KMS-11 (cell line): ENCODE results near the gene SMIM1.

Experiments
- H2AFZ ChIP-seq: fragments of 200-600 bp; sonication (generic); 2 replicates; pipeline ENCODE4 v1.6.1; 2016; ENCODE audit warnings: antibody characterized with exemption, mixed run types, low read depth
- H3K27ac ChIP-seq: fragments of 200-600 bp; sonication (generic); 2 replicates; pipeline ENCODE4 v1.6.1; 2016; ENCODE audit warnings: mild to moderate bottlenecking, mixed run types
- H3K27me3 ChIP-seq: fragments of 200-600 bp; sonication (generic); 2 replicates; pipeline ENCODE4 v1.6.1; 2017; ENCODE audit warnings: mild to moderate bottlenecking, low read depth, mixed run types, moderate library complexity; ENCODE audit not compliant: insufficient read depth
- H3K36me3 ChIP-seq: fragments of 200-600 bp; sonication (generic); 2 replicates; pipeline ENCODE4 v1.6.1; 2017; ENCODE audit warnings: mild to moderate bottlenecking, mixed run types; ENCODE audit not compliant: insufficient read depth
- H3K4me1 ChIP-seq: fragments of 200-600 bp; sonication (generic); 2 replicates; pipeline ENCODE4 v1.6.1; 2016; ENCODE audit warnings: mild to moderate bottlenecking, low read depth, mixed run types; ENCODE audit not compliant: poor library complexity, severe bottlenecking
- H3K4me2 ChIP-seq: fragments of 200-600 bp; sonication (generic); 2 replicates; pipeline ENCODE4 v1.7.0; 2016; ENCODE audit warnings: mild to moderate bottlenecking, mixed run types
- H3K4me3 ChIP-seq: fragments of 200-600 bp; sonication (generic); IDR thresholded peaks from 2 replicates; pipeline ENCODE4 v1.6.1; 2017; ENCODE audit warnings: low read depth, low read length, mixed read lengths; ENCODE audit not compliant: insufficient read depth
- H3K79me2 ChIP-seq: fragments of 200-600 bp; sonication (generic); 2 replicates; pipeline ENCODE4 v1.6.1; 2016; ENCODE audit warnings: low read depth, mixed run types; ENCODE audit not compliant: insufficient read depth
- H3K9ac ChIP-seq: fragments of 200-600 bp; sonication (generic); 2 replicates; pipeline ENCODE4 v1.6.1; 2016; ENCODE audit warnings: mild to moderate bottlenecking, mixed run types
- H4K20me1 ChIP-seq: fragments of 200-600 bp; sonication (generic); 2 replicates; pipeline ENCODE4 v1.6.1; 2016; ENCODE audit warnings: mild to moderate bottlenecking, mixed run types; ENCODE audit not compliant: insufficient read depth
- TF ChIP-seq, protein P1 (sequence below): fragments of 200-600 bp; sonication (generic); conservative IDR thresholded peaks from 2 replicates; pipeline ENCODE4 v1.6.1; 2017; ENCODE audit warnings: low read depth, mild to moderate bottlenecking, antibody characterized with exemption, low read length, moderate library complexity, mixed read lengths

Gene SMIM1

DNA sequence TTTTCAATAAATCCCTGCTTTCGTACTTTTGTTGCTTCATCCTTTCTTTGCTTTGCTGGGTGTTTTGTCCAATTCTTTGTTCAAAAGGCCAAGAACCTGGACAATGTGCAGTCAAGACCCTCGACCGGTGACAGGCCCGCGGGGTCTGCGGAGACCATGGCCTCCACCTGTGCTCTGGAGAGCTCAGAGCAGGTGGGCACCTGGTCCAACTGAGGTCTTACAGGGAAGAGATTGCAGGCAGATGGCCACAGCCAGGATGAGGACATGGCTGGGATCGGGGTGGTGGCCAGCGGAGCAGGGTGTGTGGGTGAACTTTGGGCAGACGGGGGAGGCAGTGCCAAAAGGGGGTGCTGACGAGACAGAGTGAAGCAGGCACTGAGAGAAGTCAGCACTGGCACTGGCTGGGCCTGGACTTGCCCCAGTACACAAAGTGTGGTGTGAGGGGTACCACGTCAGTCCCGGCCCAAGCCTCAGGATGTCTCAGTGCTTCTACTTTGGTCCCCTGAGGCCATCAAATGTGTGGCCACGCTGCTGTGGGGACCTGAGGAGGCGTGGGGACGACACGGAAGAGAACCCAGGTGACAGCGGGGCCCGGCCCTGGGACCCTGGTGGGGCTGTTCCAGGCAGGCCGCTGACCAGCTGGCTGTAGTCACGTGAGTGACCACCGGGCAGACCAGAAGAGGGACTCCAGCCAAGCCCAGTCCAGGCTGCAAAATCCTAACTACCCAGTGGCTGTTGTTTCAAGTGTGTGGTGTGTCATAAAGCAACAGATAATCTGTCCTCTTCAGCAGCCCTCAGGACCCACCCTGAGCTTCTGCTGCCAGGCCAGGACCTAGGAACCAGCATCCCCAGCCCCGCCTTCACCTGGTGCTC lies 30.7 kb upstream of the SMIM1 start:
- no peaks in the 10 kb centered on the region for H3K4me1 ChIP-seq
- H3K27me3 ChIP-seq = peaks cover 98% of the 10 kb centered on the region
- H3K79me2 ChIP-seq = no peaks in the 10 kb centered on the region
- no peak overlapping the region for H3K4me3 ChIP-seq
- no peak overlapping the region for H3K27ac ChIP-seq
- H3K36me3 ChIP-seq = no peaks in the 10 kb centered on the region
- TF ChIP-seq, protein P1, sequence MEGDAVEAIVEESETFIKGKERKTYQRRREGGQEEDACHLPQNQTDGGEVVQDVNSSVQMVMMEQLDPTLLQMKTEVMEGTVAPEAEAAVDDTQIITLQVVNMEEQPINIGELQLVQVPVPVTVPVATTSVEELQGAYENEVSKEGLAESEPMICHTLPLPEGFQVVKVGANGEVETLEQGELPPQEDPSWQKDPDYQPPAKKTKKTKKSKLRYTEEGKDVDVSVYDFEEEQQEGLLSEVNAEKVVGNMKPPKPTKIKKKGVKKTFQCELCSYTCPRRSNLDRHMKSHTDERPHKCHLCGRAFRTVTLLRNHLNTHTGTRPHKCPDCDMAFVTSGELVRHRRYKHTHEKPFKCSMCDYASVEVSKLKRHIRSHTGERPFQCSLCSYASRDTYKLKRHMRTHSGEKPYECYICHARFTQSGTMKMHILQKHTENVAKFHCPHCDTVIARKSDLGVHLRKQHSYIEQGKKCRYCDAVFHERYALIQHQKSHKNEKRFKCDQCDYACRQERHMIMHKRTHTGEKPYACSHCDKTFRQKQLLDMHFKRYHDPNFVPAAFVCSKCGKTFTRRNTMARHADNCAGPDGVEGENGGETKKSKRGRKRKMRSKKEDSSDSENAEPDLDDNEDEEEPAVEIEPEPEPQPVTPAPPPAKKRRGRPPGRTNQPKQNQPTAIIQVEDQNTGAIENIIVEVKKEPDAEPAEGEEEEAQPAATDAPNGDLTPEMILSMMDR = no peak
- H3K9ac ChIP-seq = no peak overlapping the region
- H3K4me2 ChIP-seq = no peak overlapping the region
- no peak overlapping the region for H2AFZ ChIP-seq
- no peaks in the 10 kb centered on the region for H4K20me1 ChIP-seq

DNA sequence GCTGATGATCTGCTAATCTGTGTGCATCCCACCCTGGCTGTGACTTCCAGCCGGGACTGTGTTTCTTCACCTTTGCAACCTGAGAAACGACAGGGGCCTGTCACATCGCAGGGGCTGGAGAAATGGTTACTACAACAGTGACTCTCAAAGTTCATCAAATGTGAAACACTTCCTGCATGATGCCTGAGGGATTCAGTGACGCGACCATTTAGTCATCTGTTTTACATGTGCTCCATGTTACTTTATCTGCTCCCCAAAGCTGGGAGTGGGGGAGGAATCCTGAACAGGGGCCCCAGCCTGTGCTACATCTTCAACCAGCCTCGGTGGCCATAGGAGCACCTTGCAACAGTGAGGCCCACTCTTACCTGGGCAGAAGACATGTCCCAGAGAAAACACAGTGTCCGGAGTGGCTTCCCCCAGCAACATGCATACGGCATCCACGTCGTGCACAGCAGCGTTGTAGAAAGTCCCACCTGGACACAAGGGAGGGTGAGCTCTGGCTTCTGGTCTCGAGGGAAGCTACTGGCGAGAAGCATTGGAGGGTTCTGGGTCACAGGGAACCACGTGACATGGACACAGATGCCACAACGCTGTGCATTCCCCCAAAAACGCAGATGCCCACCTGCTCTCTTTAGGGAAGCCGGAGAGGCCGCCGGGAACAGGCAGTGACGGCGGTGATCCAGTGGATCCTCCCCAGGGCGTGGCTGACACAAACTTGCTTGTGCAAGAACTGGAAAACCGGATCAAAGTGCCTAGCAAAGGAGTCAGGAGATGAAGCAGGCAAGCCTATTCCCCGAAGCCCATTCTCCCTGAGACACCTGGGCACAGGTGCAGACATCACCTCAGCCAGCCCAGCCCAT lies 29.9 kb upstream of the SMIM1 start:
- Histone ChIP-seq H3K4me1 (no peaks in the 10 kb centered on the region), H3K4me3 (no peak overlapping the region), H3K9ac (no peak overlapping the region)

DNA sequence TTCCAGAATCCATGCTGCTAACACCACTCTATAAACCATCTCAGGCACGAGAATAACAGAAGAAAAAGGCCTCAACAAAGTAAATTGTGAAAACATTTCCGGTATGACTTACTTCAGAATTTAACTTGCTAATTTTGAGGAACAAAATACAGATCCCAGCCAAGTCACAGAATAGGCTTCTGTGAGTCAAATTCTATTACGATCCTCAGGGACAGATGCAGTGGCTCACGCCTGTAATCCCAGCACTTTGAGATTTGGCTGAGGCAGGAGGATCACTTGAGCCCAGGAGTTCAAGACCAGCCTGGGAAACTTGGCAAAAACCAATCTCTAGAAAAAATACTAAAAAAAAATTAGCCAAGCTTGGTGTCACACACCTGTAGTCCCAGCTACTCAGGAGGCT lies 29.1 kb upstream of the SMIM1 start:
- H3K4me1 ChIP-seq = no peaks in the 10 kb centered on the region
- H3K27me3 ChIP-seq = peaks cover 96% of the 10 kb centered on the region
- H3K27ac ChIP-seq = no peak overlapping the region
- no peaks in the 10 kb centered on the region for H3K79me2 ChIP-seq
- H3K4me3 ChIP-seq = no peak overlapping the region
- H3K4me2 ChIP-seq = no peak overlapping the region
- no peaks in the 10 kb centered on the region for H4K20me1 ChIP-seq
- H3K9ac ChIP-seq = no peak overlapping the region
- no peaks in the 10 kb centered on the region for H3K36me3 ChIP-seq
- TF ChIP-seq, protein P1 = no peak
- H2AFZ ChIP-seq = no peak overlapping the region

More for the DNA sequence above, 29.9 kb upstream of the SMIM1 start:
- TF ChIP-seq, protein P1 = no peak
- no peak overlapping the region for H3K27ac ChIP-seq
- peaks cover 96% of the 10 kb centered on the region for H3K27me3 ChIP-seq
- no peaks in the 10 kb centered on the region for H3K79me2 ChIP-seq
- no peaks in the 10 kb centered on the region for H3K36me3 ChIP-seq
- H4K20me1 ChIP-seq = no peaks in the 10 kb centered on the region
- H2AFZ ChIP-seq = no peak overlapping the region
- H3K4me2 ChIP-seq = no peak overlapping the region

DNA sequence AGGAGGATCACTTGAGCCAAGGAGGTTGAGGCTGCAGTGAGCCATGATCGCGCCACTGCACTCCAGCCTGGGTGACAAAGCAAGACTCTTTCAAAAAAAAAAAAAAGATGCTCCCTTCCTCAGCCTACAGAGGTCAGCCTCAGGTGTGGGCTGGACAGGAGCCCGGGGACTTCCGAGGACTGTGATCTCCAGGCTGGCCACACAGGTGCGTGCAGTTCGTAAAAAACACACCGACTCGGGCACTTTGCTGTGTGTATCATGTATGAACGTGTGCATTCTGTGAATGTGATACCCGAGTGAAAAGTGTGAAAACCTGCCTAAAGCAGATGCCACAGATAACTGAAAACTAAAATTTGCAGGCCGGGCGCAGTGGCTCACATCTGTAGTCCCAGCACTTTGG lies 28.7 kb upstream of the SMIM1 start:
- TF ChIP-seq, protein P1 = no peak
- Histone ChIP-seq H3K27ac (no peak overlapping the region), H3K36me3 (no peaks in the 10 kb centered on the region), H3K79me2 (no peaks in the 10 kb centered on the region), H2AFZ (no peak overlapping the region), H4K20me1 (no peaks in the 10 kb centered on the region), H3K9ac (no peak overlapping the region), H3K4me1 (no peaks in the 10 kb centered on the region), H3K4me3 (no peak overlapping the region), H3K4me2 (no peak overlapping the region), H3K27me3 (peaks cover 96% of the 10 kb centered on the region)
